HG03442 (cell line): Measurements from ENCODE around the gene DRAM2.
"Not testable (repeated sequence)": the region's sequence is repeated elsewhere in the genome, so short reads cannot be mapped to it uniquely, and the experiment has no call there.

Experiments used
- ATAC-seq: cut with Tn5 transposase; IDR thresholded peaks from one replicate; pipeline ENCODE4 v1.9.1; 2021; ENCODE audit warnings: mild to moderate bottlenecking, moderate library complexity; ENCODE audit not compliant: unreplicated experiment

DRAM2 gene

GRCh38 chr1:111145542-111145941, 5.6 kb upstream of the DRAM2 start:
- no peak for ATAC-seq

- no peak for ATAC-seq
These were observed 2.6 kb upstream of the DRAM2 start for GRCh38 chr1:111142356-111142975.

DNA sequence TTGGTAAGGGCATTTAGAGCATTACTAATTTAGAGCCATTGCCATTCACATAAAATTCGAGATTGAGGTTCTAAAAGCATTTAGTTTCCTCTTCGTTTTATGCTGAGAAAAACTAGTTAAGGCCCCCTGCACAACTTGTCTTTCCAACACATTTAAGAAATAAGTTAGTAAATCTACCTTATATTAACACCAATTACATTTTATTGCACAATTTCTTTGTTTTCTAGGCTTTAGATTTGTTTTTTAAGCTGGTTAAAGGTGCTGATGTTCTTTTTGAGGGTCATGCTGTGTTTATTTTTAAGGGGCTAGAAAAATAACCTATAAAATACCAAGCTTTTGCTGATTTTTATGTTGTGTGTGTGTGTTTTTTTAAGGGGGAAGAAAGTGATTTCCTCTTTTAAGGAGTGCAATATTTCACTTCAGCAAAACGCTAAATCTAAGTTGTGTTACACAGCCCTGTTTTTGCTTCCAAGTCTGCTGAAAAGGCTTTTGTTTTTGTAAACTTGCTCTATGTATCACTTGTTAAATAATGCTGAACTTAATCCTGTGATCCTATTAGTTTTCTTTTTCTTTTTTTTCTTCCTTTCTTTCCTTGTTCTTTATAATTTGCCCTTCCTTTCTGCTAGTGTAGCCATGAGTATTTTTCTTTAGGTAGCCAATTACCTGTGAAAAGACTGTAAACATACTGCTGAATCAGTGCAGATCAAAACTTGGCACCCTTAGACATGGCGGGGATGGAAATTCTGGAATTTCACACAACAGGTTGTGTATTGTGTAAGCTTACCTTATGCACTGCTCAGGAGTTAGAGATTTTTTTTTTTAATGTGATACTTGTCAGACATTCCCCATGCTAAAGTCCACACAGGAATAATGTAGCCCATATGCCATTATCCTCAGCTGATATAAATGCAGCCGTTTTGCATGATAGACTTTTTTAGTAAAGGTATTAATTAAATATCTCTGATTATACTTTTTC, 1.6 kb upstream of the DRAM2 start:
- no peak for ATAC-seq

- no peak for ATAC-seq
These were observed 731 bp upstream of the DRAM2 start for GRCh38 chr1:111140680-111140967.

DNA sequence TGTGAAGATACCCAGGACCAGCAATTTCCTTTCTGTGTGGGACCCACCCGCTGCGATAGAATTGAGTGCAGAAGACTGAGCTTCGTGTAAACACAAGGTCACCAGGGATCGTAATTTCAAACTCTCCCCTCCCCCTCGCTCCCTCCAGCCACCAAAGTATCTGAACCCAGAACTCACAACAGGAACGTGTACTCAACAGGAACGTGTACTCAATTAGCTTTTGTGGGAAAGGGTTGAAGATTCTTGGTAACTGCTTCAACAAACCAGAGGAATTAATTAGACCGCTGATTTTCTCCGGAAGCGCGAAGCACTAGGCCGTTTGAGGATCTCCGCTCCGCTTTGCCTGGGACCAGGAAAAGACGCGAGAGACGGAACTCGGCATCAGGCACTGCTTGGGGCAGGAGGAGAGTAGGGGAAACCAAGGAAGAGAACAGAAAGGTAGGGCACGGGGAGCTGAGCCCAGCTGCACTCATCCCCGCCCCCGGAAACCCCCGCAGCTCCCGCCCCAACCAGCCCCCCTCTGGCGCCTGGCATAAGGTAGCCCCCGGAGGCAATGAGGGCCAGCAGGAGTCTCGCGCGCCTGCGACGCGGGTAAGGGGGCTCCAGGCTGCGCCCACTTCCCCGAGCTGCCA, 453 bp downstream of the DRAM2 start:
- ATAC-seq = peak; percentile 6

DNA sequence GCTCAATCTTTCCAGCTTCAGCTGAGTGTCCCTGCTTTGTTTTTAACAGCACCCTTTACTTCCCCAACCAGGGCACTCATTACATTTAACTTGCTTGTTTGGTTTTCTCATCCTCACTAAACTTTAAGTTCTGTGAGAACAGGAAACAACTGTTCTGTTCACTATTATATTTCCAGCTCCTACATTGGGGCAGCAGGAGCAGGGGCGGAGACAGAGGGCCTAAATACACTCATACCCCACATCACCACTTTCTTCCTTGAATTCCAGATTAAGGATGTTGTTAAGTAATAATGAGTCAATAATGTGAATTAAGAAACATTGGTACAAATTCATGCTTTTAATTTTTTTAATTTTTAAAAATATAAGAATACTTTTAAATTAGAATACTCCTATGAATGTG, 6.0 kb downstream of the DRAM2 start:
- no peak for ATAC-seq

DNA sequence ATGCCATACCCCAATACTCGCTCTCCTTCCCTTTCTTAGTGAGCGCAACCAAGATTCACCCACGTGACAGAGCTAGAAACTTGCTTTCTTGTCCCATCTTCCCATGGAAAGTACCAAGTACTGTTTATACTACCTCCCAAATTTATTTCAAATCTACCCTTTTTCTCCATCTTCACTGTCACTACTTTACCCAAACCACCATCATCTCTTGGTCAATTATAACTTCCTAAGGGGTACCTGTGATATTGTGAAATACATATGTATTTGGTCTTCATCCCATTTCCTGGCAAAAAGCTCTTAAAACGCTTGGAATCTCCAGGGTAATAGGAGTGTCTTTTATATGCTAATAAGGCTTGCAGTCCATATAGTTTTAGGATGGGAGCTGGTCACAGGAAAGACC, 8.2 kb downstream of the DRAM2 start:
- ATAC-seq = no peak

DNA sequence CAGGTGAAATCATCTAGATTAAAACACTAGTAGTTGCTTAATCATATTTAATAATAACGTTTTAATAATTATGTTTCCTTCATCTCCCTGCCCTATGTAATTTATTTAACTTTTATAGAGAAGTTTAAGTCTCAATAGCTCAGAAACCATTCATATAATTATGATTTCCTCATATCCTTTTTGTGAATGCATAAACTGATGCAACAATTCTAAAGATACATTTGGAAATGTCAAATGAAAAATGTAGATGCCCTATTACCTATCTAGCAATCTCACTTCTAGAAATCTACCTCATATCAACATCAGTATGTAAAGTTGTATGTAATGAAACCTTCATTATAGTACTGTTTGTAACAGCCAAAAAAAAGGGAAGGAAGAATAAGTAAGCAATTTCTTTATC, 10.5 kb downstream of the DRAM2 start:
- no peak for ATAC-seq

GRCh38 chr1:111127923-111128643, 11.8 kb downstream of the DRAM2 start:
- peak; percentile 77 for ATAC-seq

DNA sequence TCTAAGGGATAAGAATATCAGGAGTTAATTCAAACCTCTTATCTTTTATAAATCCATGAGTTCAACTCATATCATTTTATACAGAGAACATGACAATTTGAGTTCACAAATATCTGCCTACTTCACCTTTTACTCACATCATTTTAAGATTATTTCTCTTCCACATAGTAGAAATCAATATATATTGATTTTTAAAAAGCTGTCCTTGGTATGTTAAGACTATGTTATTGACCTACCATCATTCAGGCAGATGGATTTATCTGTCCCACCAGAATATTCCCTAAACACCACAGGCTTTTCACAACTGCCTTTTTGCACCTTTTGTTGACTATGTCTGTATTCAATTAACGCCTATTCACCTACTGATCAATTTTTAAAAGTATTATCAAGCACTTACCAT, 13.5 kb downstream of the DRAM2 start:
- ATAC-seq = no peak

DNA sequence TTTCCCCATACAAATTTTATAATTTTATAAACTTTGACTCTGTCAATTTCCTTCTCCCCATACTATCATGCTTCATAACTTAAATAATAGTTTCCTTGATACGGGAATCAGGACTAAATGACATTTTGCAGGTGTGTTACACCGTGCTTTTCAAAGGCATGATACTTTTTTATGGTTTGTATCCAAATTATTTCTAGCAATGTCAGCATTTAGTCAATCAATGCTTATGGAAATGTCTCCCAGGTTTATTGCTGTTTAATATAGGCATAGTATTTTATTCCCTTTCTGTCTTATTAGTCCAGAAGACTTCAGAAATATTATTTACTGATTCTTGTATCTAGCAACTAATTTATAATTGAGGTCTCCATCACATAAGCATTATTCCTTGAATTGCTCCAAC, 23.4 kb downstream of the DRAM2 start:
- no peak for ATAC-seq

- ATAC-seq = no peak
These were observed 29.5 kb downstream of the DRAM2 start for GRCh38 chr1:111110197-111110899.

DNA sequence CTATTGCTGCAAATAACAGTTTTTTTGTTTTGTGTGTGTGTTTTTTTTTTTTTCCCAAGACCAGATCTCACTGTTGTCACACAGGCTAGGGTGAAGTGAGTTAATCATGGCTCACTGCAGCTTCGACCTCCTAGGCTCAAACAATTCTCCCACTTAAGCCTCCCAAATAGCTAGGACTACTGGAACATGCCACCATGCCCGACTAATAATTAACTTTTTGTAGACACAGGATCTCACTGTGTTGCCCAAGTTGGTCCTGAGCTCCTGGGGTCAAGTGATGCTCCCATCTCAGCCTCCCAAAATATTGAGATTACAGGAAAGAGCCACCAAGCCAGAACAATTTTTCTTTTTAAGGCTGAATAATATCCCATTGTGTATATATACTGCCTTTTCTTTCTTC, 34.9 kb downstream of the DRAM2 start:
- ATAC-seq = no peak

GRCh38 chr1:111101854-111102642, 37.8 kb downstream of the DRAM2 start:
- no peak for ATAC-seq

DNA sequence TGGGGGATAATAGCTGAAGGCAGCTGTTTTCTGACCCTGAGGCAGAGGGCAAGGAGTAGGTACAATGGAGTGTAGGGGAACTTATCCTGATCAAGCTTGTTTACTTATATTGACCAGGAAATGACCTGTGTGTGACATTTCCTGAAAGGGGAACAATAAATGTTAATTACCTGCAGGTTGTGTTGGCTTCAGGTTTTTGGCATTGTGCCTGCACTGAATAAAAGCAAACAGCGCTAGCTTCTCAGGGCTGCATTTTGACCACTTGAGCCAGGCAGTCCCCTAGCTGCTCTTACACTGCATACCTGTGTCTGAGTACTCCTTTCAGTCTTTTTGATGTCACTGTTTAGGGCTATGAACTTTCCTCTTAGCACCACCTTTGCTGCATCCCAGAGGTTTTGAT, 40.6 kb downstream of the DRAM2 start:
- no peak for ATAC-seq

GRCh38 chr1:111097356-111098099, 42.4 kb downstream of the DRAM2 start:
- no peak for ATAC-seq

- ATAC-seq = not testable (repeated sequence)
These were observed 44.5 kb downstream of the DRAM2 start for GRCh38 chr1:111095421-111095820.

DNA sequence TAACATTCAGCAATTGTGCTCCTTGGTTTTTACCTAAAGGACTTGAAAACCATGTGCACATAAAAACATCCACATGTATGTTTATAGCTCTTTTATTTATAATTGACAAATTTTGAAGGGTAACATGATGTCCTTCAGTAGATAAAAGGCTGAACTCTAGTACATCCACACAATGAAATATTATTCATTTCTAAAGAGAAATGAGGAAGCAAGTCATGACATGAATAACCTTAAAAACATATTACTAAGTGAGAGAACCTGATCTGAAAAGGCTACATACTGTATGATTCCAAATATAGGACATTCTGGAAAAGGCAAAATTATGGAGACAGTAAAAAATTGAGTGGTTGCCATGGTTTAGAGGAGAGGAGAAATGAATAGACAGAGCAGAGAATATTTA, 50.3 kb downstream of the DRAM2 start:
- no peak for ATAC-seq

DNA sequence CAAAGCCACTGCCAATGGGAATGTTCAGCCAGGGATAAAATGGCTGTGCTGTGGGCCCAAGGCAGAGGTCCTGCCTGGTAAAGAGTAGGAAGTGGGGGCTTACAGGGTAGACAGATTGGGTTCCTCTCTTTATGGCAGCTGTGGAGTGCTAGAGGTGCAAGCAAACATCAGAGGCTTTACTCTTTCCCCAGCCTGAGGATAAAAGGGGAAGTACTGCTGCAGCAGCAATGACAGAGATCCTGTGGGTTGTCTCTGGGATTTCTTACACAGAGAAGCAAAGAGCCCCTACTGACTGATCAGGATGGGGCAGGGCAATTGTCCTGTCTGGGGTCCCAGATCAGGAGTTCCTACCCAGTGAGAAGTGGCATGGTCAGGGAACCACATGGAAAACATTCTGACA, 54.2 kb downstream of the DRAM2 start:
- ATAC-seq = no peak
